Parathyroid adenoma (tissue), 2 donors: Measurements from ENCODE around the gene RPP25L.

Source experiments
- H2AFZ ChIP-seq: fragments of 300-600 bp; sonication (generic); one replicate; pipeline ENCODE4 v1.7.0; 2017; ENCODE audit warnings: antibody characterized with exemption, mild to moderate bottlenecking
- H3K27ac ChIP-seq: fragments of 300-600 bp; sonication (generic); one replicate; pipeline ENCODE4 v1.7.0; 2017
- H3K27me3 ChIP-seq: fragments of 300-600 bp; sonication (generic); one replicate; pipeline ENCODE4 v1.7.0; 2017; ENCODE audit warnings: low read length; ENCODE audit not compliant: control insufficient read depth, insufficient read depth
- H3K36me3 ChIP-seq: fragments of 300-600 bp; sonication (generic); one replicate; pipeline ENCODE4 v1.7.0; 2017; ENCODE audit warnings: low read length; ENCODE audit not compliant: control insufficient read depth, insufficient read depth
- H3K4me1 ChIP-seq: fragments of 300-600 bp; sonication (generic); one replicate; pipeline ENCODE4 v1.7.0; 2017; ENCODE audit warnings: control low read depth
- H3K4me2 ChIP-seq: fragments of 300-600 bp; sonication (generic); one replicate; pipeline ENCODE4 v1.7.0; 2017; ENCODE audit warnings: low read length
- H3K4me3 ChIP-seq: fragments of 300-600 bp; sonication (generic); one replicate; pipeline ENCODE4 v1.7.0; 2017; ENCODE audit warnings: low read depth, low read length
- H3K79me2 ChIP-seq: fragments of 300-600 bp; sonication (generic); one replicate; pipeline ENCODE4 v1.7.0; 2017; ENCODE audit warnings: control low read depth
- H3K9ac ChIP-seq: fragments of 300-600 bp; sonication (generic); one replicate; pipeline ENCODE4 v1.7.0; 2017; ENCODE audit warnings: mild to moderate bottlenecking
- H3K9me3 ChIP-seq: fragments of 300-600 bp; sonication (generic); one replicate; pipeline ENCODE4 v1.7.0; 2017; ENCODE audit warnings: low read length; ENCODE audit not compliant: control insufficient read depth
- TF ChIP-seq, protein P1 (sequence below): fragments of 300-600 bp; sonication (generic); IDR thresholded peaks from one replicate; pipeline ENCODE4 v1.7.0; 2017; ENCODE audit warnings: antibody characterized with exemption, mild to moderate bottlenecking
- donor health status: primary hyperparathyroidism.

The RPP25L gene

DNA sequence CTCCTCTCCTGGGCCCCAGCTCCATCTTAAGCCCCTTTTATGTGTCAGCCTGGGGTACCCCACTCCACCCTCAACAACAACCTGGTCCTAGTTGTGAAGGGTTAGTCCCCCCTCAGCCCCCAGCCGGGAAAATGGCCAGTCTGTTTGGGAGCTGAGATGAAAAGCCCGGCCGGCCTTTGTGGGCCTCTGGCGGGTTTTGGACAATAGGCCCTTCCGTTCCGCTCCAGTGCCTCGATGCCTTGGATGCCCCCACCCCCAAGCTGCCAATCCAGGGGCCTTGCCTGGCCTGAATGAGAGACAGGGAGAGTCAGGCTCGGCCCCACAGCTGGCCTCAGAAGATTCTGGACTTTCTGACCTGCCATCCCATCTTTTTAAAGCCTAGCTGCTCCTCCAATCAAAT lies 31.5 kb downstream of the RPP25L start:
- no peaks in the 10 kb centered on the region for H3K36me3 ChIP-seq
- H3K9ac ChIP-seq = no peak overlapping the region
- no peak overlapping the region for H3K4me3 ChIP-seq
- no peak overlapping the region for H3K4me2 ChIP-seq
- H3K4me1 ChIP-seq = no peaks in the 10 kb centered on the region
- H3K27ac ChIP-seq = no peak overlapping the region
- TF ChIP-seq, protein P1, sequence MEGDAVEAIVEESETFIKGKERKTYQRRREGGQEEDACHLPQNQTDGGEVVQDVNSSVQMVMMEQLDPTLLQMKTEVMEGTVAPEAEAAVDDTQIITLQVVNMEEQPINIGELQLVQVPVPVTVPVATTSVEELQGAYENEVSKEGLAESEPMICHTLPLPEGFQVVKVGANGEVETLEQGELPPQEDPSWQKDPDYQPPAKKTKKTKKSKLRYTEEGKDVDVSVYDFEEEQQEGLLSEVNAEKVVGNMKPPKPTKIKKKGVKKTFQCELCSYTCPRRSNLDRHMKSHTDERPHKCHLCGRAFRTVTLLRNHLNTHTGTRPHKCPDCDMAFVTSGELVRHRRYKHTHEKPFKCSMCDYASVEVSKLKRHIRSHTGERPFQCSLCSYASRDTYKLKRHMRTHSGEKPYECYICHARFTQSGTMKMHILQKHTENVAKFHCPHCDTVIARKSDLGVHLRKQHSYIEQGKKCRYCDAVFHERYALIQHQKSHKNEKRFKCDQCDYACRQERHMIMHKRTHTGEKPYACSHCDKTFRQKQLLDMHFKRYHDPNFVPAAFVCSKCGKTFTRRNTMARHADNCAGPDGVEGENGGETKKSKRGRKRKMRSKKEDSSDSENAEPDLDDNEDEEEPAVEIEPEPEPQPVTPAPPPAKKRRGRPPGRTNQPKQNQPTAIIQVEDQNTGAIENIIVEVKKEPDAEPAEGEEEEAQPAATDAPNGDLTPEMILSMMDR = no peak
- no peaks in the 10 kb centered on the region for H3K9me3 ChIP-seq
- H3K27me3 ChIP-seq = peaks cover 3% of the 10 kb centered on the region
- no peak overlapping the region for H2AFZ ChIP-seq
- no peaks in the 10 kb centered on the region for H3K79me2 ChIP-seq

DNA sequence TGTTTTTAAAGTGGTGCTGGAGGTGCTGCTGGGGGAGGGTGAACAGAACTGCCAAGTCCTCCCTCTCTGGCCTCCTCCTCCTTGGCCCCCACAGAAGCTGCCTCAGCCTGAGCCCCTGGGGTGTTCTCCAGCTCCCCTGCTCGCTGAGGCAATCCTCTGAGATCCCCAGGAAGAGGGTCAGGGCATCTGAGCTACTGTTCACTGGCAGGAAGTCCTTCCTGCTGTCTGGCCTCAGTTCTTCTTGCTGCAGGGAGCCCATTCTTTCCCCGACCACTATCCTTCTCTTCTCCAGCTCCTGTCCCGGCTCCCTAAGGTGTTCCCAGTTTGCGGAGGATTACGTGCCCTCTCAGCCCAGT lies 32.1 kb downstream of the RPP25L start:
- H3K27me3 ChIP-seq = peaks cover 3% of the 10 kb centered on the region
- no peak overlapping the region for H3K9ac ChIP-seq
- no peak overlapping the region for H2AFZ ChIP-seq
- H3K4me1 ChIP-seq = no peaks in the 10 kb centered on the region
- no peaks in the 10 kb centered on the region for H3K79me2 ChIP-seq
- H3K4me3 ChIP-seq = no peak overlapping the region
- H3K4me2 ChIP-seq = no peak overlapping the region
- H3K36me3 ChIP-seq = no peaks in the 10 kb centered on the region
- TF ChIP-seq, protein P1 = no peak
- H3K27ac ChIP-seq = no peak overlapping the region
- no peaks in the 10 kb centered on the region for H3K9me3 ChIP-seq

DNA sequence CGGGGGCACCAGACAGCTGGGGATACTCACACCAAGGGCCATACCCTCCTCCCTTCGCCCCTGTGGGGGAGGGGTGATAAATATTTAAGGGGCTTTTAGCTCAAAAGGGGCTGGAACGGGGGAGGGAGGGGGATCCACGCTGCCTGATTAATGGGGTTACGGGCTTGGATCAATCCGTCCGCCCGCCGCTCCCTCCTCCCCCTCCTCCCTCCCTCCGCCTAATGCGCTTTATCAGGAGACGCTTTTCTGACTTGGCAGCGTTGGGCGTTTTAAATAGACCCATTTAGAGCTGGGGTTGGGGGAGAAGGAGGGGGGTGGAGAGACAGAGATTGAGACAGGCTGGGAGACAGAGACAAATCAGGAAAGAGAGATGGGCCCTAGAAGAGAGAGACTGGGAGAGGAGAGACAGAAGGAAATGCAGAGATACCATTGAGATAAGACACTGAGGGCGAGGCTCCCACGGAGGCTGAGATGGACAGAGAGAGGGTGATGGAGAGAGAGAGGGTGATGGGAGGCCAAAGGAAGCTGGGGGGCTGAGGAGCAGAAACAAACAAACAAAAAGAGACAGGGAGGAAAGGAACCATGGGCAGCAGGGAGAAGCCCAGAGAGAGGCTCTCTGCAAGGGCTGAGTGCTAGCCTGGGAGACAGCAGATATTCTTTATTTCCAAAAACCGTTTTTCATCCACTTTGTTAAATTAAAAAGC lies 32.6 kb downstream of the RPP25L start:
- H3K27me3 ChIP-seq = peaks cover 3% of the 10 kb centered on the region
- H3K79me2 ChIP-seq = no peaks in the 10 kb centered on the region
- H3K4me2 ChIP-seq = no peak overlapping the region
- no peak overlapping the region for H2AFZ ChIP-seq
- H3K9me3 ChIP-seq = no peaks in the 10 kb centered on the region
- H3K9ac ChIP-seq = no peak overlapping the region
- H3K4me1 ChIP-seq = no peaks in the 10 kb centered on the region
- no peak overlapping the region for H3K4me3 ChIP-seq
- H3K36me3 ChIP-seq = no peaks in the 10 kb centered on the region
- TF ChIP-seq, protein P1 = no peak
- no peak overlapping the region for H3K27ac ChIP-seq

DNA sequence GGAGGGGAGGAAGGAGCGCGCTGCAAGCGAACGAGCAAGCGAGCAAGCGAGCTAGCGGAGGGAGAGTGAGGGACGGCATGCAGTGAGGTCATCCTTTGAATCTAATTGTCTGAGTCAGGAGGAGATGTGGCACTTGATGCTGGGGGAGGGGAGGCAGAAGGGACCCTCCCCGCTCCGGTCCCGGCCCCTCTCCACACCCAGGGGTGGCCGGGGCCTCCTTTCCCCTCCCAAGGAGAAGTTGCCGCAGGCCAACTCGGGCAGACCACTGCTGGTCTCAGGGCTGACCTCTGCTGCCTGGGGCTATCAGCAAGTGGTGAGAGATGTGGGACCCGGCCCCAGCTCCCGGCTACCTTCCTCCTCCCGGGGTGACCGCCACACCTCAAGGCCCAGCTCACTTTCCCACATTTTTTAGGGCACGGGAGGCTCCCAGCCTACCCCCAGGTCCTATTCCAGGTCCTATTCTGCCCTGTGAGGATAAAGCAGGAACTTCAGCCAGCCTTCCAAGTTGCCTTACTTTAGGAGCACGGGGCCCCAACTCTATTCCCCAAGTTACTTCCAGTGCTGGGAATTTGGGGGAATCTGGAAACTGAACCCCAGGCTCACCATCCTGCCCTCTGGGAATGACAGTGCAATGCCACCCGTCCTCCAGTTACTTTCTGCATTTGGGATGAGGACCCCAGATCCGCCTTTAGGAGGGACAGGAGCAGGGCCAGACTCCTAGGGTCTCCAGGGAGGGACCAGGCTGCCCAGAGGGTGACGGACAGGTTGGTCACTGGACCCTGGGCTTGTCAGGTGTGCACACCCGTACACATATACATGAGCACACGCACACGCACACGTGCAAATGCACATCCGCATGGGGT lies 33.4 kb downstream of the RPP25L start:
- no peak overlapping the region for H3K9ac ChIP-seq
- H3K4me1 ChIP-seq = no peaks in the 10 kb centered on the region
- H3K4me3 ChIP-seq = no peak overlapping the region
- H3K27me3 ChIP-seq = peaks cover 3% of the 10 kb centered on the region
- no peaks in the 10 kb centered on the region for H3K9me3 ChIP-seq
- H2AFZ ChIP-seq = no peak overlapping the region
- H3K79me2 ChIP-seq = no peaks in the 10 kb centered on the region
- no peak overlapping the region for H3K27ac ChIP-seq
- TF ChIP-seq, protein P1 = no peak
- no peaks in the 10 kb centered on the region for H3K36me3 ChIP-seq
- H3K4me2 ChIP-seq = peak overlapping the region; percentile 35
